ENCODE results near the gene MRPS18B. TPM values are rescaled to one million over a fixed set of nuclear protein-coding genes. Genes with fewer than 3 reads are reported as not detected.

MRPS18B gene
- total and polyA plus RNA-seq, 2 of the 13 experiments (the other 11 are each of a cell fraction or from before 2014, with no cell fraction given) = 125 to 131 TPM

DNA sequence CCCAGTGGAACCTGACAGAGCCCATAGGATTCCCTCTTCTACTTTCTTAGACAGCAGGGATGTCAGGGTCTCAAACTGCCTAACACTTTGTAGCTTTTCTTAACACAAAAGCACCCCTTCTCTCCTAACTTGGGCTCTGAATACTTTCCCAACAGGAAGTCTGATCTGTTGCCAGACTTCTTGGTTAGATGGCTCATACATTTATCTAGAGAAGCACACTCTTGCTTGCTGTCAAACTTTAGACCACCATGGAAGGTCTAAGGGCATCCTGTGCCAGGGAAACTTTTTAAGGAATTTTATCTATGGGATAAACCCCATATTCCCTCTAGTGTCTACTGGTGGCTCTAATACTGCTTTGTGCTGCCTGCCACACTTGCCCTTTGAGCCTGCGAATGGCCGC, 26.0 kb downstream of the MRPS18B start:
- Histone ChIP-seq H3K9me3 (ENCODE audit: low read length) (no peaks in the 10 kb centered on the region), H3K4me3 (replicated peaks in 1 of 3; ENCODE audit: insufficient read depth in 1 of 3, low read depth in 2 of 3, low read length in 3 of 3) (no peak overlapping the region), H3K9ac (ENCODE audit: insufficient read depth, low read depth, low read length) (no peak overlapping the region), H3K27ac (ENCODE audit: extremely low read length, insufficient read depth, low read length) (peak overlapping the region; percentile 31), H3K4me1 (ENCODE audit: insufficient read depth, low read length) (peaks cover 45% of the 10 kb centered on the region), H4K20me1 (ENCODE audit: insufficient read depth, low read length) (no peaks in the 10 kb centered on the region), H2AFZ (ENCODE audit: low read length) (no peak overlapping the region), H3K27me3 (ENCODE audit: control insufficient read depth in 1 of 2, insufficient read depth in 2 of 2, low read length in 2 of 2) (no peaks in the 10 kb centered on the region; a peak in 1 of 5 replicates), H3K4me2 (ENCODE audit: low read depth, low read length) (no peak overlapping the region), H3K79me2 (ENCODE audit: insufficient read depth, low read length) (peaks cover 13% of the 10 kb centered on the region), H3K36me3 (replicated peaks in 1 of 2; ENCODE audit: control insufficient read depth in 1 of 2, insufficient read depth in 2 of 2, low read length in 2 of 2) (peaks cover 14 to 50% of the 10 kb centered on the region in 2 experiments; a peak in 4 of 5 replicates)
- no peak for ATAC-seq
- WGBS (ENCODE audit: low lambda C conversion rate) = 90% methylated on average over 2 of the region's 2 CpGs
- CTCF ChIA-PET (ENCODE audit: low intra/inter-chr PET ratio, low total read pairs) = no interaction called here
- no peak for DNase-seq (ENCODE audit: low spot score)
- POLR2A ChIA-PET = interaction anchor here (1.1 to 2.5 kb wide), 3 partner anchors 12 to 74 kb away, joined by 3 to 13 read pairs (median 3); partner anchors contain the start of gene MDC1
- no TSS peak for BruUV-seq (replicated peaks)
- TF ChIP-seq ZNF737 (CRISPR knock-in tag; IDR thresholded peaks at IDR 0.05; ENCODE audit: borderline replicate concordance) (no peak), MAFG (CRISPR knock-in tag; IDR thresholded peaks at IDR 0.05) (no peak), ZNF615 (CRISPR knock-in tag; IDR thresholded peaks at IDR 0.05; ENCODE audit: borderline replicate concordance) (no peak)
- TF ChIP-seq, protein P1, sequence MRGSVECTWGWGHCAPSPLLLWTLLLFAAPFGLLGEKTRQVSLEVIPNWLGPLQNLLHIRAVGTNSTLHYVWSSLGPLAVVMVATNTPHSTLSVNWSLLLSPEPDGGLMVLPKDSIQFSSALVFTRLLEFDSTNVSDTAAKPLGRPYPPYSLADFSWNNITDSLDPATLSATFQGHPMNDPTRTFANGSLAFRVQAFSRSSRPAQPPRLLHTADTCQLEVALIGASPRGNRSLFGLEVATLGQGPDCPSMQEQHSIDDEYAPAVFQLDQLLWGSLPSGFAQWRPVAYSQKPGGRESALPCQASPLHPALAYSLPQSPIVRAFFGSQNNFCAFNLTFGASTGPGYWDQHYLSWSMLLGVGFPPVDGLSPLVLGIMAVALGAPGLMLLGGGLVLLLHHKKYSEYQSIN (CRISPR knock-in tag; IDR thresholded peaks at IDR 0.05; ENCODE audit: borderline replicate concordance) = no peak
- TF ChIP-seq, protein P2, sequence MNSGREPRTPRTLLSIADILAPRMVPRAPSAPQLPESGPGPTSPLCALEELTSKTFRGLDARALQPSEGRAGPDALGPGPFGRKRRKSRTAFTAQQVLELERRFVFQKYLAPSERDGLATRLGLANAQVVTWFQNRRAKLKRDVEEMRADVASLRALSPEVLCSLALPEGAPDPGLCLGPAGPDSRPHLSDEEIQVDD (CRISPR knock-in tag; IDR thresholded peaks at IDR 0.05; ENCODE audit: borderline replicate concordance) = no peak
- FAIRE-seq = no peak
- in situ Hi-C loops (cut with HindIII; ENCODE audit: extremely low pct_ligation_motif_present, low pct_unique_long_range_greater_than_20kb) = no loop called here
- intact Hi-C loops (cut with micrococcal nuclease; ENCODE audit: unreplicated experiment) = no loop called here

DNA sequence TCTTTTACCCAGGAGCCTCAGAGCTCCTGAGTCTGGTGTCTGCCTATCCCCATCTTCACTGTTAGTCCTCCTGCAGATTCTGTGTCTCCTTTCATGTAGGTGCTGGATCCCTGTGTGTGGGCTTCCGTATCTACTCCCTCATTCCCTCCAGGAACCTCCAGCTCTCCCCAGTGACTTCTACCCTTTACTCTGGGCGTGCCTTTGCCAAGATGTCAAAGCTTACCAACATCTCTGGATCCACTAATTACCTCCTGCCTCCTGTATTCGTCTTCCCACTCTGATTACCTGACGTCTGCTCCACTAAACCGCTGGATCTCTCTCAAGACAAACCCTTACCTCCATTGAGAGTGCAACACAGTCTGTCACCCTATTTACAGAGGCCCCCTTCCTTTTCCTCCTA, 27.1 kb downstream of the MRPS18B start:
- FAIRE-seq (no peak), DNase-seq (ENCODE audit: low spot score) (no peak), ATAC-seq (no peak)
- Histone ChIP-seq H4K20me1 (ENCODE audit: insufficient read depth, low read length) (no peaks in the 10 kb centered on the region), H3K27ac (ENCODE audit: extremely low read length, insufficient read depth, low read length) (no peak overlapping the region), H2AFZ (ENCODE audit: low read length) (no peak overlapping the region), H3K9ac (ENCODE audit: insufficient read depth, low read depth, low read length) (no peak overlapping the region), H3K27me3 (ENCODE audit: control insufficient read depth in 1 of 2, insufficient read depth in 2 of 2, low read length in 2 of 2) (no peaks in the 10 kb centered on the region; a peak in 1 of 5 replicates), H3K4me2 (ENCODE audit: low read depth, low read length) (no peak overlapping the region), H3K4me3 (replicated peaks in 1 of 3; ENCODE audit: insufficient read depth in 1 of 3, low read depth in 2 of 3, low read length in 3 of 3) (no peak overlapping the region), H3K79me2 (ENCODE audit: insufficient read depth, low read length) (peaks cover 19% of the 10 kb centered on the region), H3K36me3 (replicated peaks in 1 of 2; ENCODE audit: control insufficient read depth in 1 of 2, insufficient read depth in 2 of 2, low read length in 2 of 2) (peaks cover 14 to 51% of the 10 kb centered on the region in 2 experiments; a peak in 4 of 5 replicates), H3K9me3 (ENCODE audit: low read length) (no peaks in the 10 kb centered on the region), H3K4me1 (ENCODE audit: insufficient read depth, low read length) (peaks cover 48% of the 10 kb centered on the region)
- CTCF ChIA-PET (ENCODE audit: low intra/inter-chr PET ratio, low total read pairs) = no interaction called here
- WGBS (ENCODE audit: low lambda C conversion rate) = 95% methylated on average over 5 of the region's 5 CpGs
- in situ Hi-C loops (cut with HindIII; ENCODE audit: extremely low pct_ligation_motif_present, low pct_unique_long_range_greater_than_20kb) = no loop called here
- POLR2A ChIA-PET = interaction anchor here (0.7 to 2.5 kb wide), 5 partner anchors 11 to 72 kb away, joined by 3 to 13 read pairs (median 3); partner anchors contain the start of gene MDC1
- no peak for TF ChIP-seq REXO4 (CRISPR knock-in tag; IDR thresholded peaks at IDR 0.05; ENCODE audit: borderline replicate concordance)
- intact Hi-C loops (cut with micrococcal nuclease; ENCODE audit: unreplicated experiment) = no loop called here
- BruUV-seq (replicated peaks) = no TSS peak

Measured in HepG2 (cell line).